Pancreas (tissue), 10 donors: Measurements from ENCODE around the gene KLF5. TPM values are rescaled to one million over a fixed set of nuclear protein-coding genes. Genes with fewer than 3 reads are reported as not detected.
A peak's percentile ranks its signal among the peaks of the same experiment; 100 is the strongest.

Experiments
- ATAC-seq, 4 donors: fragments of 200-7000 bp; cut with Tn5 transposase; one replicate each; pipeline versions ENCODE4 v1.8.0 to v1.9.1; 2020; ENCODE audit warnings: mild to moderate bottlenecking in 4 of 4, moderate library complexity in 4 of 4
- DNase-seq, 6 donors: peaks; one replicate each; pipeline ENCODE4 v3.0.0-alpha.2; 2020
- FAIRE-seq: peaks from 2 replicates; lab custom pipeline; 2012; peaks lifted over from hg19 to GRCh38; lab: Jason Lieb, UNC
- H3K27ac ChIP-seq, 4 donors: fragments of 200-600 bp; sonication (generic); 1 replicate in 3 of 4; 2 replicates in 1 of 4; pipeline versions ENCODE4 v1.5.0 to v1.8.0; 2020
- H3K27me3 ChIP-seq, 4 donors: fragments of 200-600 bp; one replicate each; pipeline ENCODE4 v1.8.0; 2021
- H3K36me3 ChIP-seq, 3 donors: fragments of 200-600 bp; sonication (generic) in 1 of 3; one replicate each; pipeline versions ENCODE4 v1.5.0 to v1.8.0; 2020 to 2021
- H3K4me1 ChIP-seq, 3 donors: fragments of 200-600 bp; one replicate each; pipeline ENCODE4 v1.8.0; 2021
- H3K4me3 ChIP-seq, 4 donors: fragments of 200-600 bp; sonication (generic) in 2 of 4; one replicate each; pipeline versions ENCODE4 v1.5.0 to v1.8.0; 2020 to 2021
- H3K9me3 ChIP-seq, 4 donors: fragments of 200-600 bp; one replicate each; pipeline ENCODE4 v1.8.0; 2021
- CTCF ChIP-seq, 4 donors: fragments of 200-600 bp; sonication (generic) in 3 of 4; IDR thresholded peaks; one replicate each; pipeline versions ENCODE4 v1.5.0 to v1.8.0; 2021; ENCODE audit warnings: antibody characterized with exemption in 4 of 4
- WGBS, 2 donors: extraction: QIAGEN DNeasy Blood & Tissue Kit; methylation state at CpG; one replicate each; pipeline ENCODE4 v1.1.7; 2013; 5-methylcytosine and 5-hydroxymethylcytosine counted together
- intact Hi-C, 3 donors: fragments of 100-400 bp; cut with DNase I; formaldehyde crosslinking; loops; one replicate each; pipeline versions ENCODE4 v1.11.1 to v1.14.2; 2022
- polyA plus RNA-seq, 2 donors: library from polyadenylated mRNA; stranded (reverse); fragments of 200-250 nt; gene quantifications; one replicate each; pipeline ENCODE4 v1.2.3, GENCODE V29; 2013
- total RNA-seq, 6 donors: library from RNA; stranded (reverse); fragmentation: NEBNext Ultra II Directional in 4 of 6; extraction: Animal tissue kit (Norgen Biotek cat#: 25700) in 4 of 6; gene quantifications; one replicate each; pipeline versions ENCODE4 v1.2.1 to v1.2.4, GENCODE V29; 2021 to 2023
- donor health status: healthy with polysubstance abuse.
- donor health status: DM: no; HTN: no; CAD: no; lungs with moderate emphysema.
- donor health status: DM: no; HTN: no; CAD: no.
- donor health status: control.
- donor health status: control.
- donor health status: Bipolar disorder and iron deficiency.
- donor health status: DM: yes; HTN: yes; CAD: no.
- donor health status: DM: no; HTN: no; CAD: no.
- donor health status: DM: no; HTN: no; CAD: no.
- donor health status: DM: yes; HTN: yes; CAD: no.

Gene KLF5
- total and polyA plus RNA-seq, 8 donors, result 3.9 to 18.2 (median 8.1) TPM

DNA sequence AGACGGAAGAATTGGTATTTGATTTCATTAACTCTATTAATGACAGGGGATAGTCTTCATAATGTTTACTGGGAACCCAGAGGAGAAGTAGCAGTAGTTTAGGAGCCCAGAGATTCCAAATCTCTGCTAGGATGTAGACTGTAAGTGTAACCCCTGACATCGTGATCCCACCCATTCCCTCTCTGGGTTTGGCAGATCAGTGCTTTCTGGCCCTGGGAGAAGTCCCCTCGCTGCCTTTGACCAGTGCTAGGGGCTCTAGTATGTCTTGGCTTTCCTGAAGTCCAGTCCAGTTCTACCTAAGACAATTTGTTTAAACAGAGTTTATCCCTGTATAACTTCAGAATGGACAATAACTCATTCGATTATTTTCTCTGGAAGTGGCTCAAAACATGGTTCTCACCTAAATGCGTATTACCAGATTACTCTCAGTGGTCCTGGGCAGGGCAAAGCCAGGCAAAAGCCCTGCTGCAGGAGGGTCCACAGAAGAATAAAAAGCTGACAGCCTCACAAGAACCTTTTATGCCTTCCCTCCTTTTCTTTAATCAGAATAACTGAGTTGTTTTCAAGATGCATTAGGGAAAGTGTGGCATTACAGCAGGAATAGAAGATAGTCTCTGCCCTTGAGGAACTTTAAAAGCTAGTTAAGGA, 11.8 kb downstream of the KLF5 start:
- intact Hi-C loops, result no loop called here
- DNase-seq (no peak), FAIRE-seq (no peak), ATAC-seq (no peak)
- Histone ChIP-seq H3K4me1 (peaks cover 5 to 26% (median 17%) of the 10 kb centered on the region in 3 donors), H3K27ac (no peak overlapping the region), H3K9me3 (no peaks in the 10 kb centered on the region), H3K36me3 (peaks cover 0 to 9% (median 0%) of the 10 kb centered on the region in 3 donors), H3K27me3 (no peaks in the 10 kb centered on the region), H3K4me3 (no peak overlapping the region)
- no peak for TF ChIP-seq CTCF (IDR thresholded peaks at IDR 0.05)
- WGBS, 2 donors, result 90 to 91% methylated on average over 5 of the region's 5 CpGs

DNA sequence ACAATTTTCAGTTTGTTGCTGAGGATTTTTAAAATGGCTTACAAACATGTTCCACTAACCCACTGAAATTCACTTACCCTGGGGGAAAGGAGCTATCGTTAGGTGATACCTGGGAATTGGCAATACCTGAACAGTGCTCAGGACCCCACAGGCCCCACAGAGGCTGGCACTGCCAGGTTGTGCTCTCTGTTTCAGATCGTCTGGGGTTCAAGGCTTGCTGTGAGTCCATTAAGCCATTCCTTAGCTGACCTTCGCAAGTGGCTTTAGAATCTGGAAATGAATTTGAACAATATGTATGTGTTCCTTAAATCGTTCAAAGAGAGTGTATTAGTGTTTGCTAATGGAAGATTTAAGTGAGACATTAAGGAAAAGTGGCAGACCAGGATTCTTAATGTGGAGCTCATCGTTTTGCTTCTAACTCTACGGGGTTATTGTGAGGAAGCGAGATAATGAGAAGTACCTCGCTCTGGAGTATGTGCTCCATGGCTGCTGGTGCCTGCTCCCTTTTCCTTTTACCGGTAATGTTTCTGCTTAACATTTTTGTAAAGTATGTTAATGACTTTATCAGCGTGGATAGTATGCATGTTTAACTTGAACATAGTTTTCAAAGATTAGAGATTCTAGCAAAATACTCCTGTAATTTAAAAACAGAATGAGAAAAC, 13.6 kb downstream of the KLF5 start:
- ATAC-seq (peak in 2 of 4 donors; percentile 16 to 49), FAIRE-seq (no peak), DNase-seq (no peak)
- TF ChIP-seq CTCF (IDR thresholded peaks at IDR 0.05), result no peak
- H3K27ac ChIP-seq, result no peak overlapping the region
- no peaks in the 10 kb centered on the region for H3K9me3 ChIP-seq
- no peak overlapping the region for H3K4me3 ChIP-seq
- H3K27me3 ChIP-seq, result no peaks in the 10 kb centered on the region
- H3K4me1 ChIP-seq, result peaks cover 4 to 14% (median 14%) of the 10 kb centered on the region in 3 donors
- intact Hi-C loops, result no loop called here
- H3K36me3 ChIP-seq, result peaks cover 0 to 12% (median 0%) of the 10 kb centered on the region in 3 donors
- 54 to 60% methylated on average over 10 of the region's 10 CpGs for WGBS, 2 donors

DNA sequence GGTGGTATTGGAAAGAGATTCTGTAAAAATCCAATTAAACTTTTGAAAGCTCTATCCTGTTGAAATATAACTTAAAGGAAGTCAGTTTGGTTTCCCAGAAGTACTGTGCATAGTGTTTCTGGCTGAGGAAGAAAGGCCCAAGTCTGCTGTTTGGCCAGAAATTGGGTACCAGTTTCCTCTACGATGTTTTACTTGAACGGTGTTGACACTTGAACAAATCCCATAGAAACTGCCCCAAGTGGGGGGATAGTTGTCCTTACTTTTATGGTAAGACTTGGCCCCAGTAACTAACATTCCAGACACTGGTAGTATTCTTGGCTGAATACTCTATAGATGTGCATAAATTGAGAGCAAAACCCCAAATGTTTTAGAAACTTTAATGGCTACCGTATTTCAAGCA, 14.2 kb downstream of the KLF5 start:
- no peak for FAIRE-seq
- H3K36me3 ChIP-seq, result peaks cover 0 to 8% (median 0%) of the 10 kb centered on the region in 3 donors
- 75 to 84% methylated on average over 3 of the region's 3 CpGs for WGBS, 2 donors
- no peak for TF ChIP-seq CTCF (IDR thresholded peaks at IDR 0.05)
- no peak for DNase-seq
- intact Hi-C loops, result no loop called here
- H3K27me3 ChIP-seq, result no peaks in the 10 kb centered on the region
- no peak overlapping the region for H3K27ac ChIP-seq
- H3K4me3 ChIP-seq, result no peak overlapping the region
- H3K9me3 ChIP-seq, result no peaks in the 10 kb centered on the region
- ATAC-seq, result no peak
- peaks cover 4 to 14% (median 14%) of the 10 kb centered on the region in 3 donors for H3K4me1 ChIP-seq

GRCh38 chr13:73074014-73074413, 15.2 kb downstream of the KLF5 start:
- no peak for ATAC-seq
- Histone ChIP-seq H3K27ac (no peak overlapping the region), H3K9me3 (no peaks in the 10 kb centered on the region), H3K4me1 (peaks cover 4 to 14% (median 13%) of the 10 kb centered on the region in 3 donors), H3K27me3 (no peaks in the 10 kb centered on the region), H3K4me3 (no peak overlapping the region), H3K36me3 (peaks cover 0 to 8% (median 0%) of the 10 kb centered on the region in 3 donors)
- no peak for DNase-seq
- no peak for TF ChIP-seq CTCF (IDR thresholded peaks at IDR 0.05)
- no peak for FAIRE-seq
- 77 to 81% methylated on average over 2 of the region's 2 CpGs for WGBS, 2 donors
- intact Hi-C loops, result no loop called here

GRCh38 chr13:73074926-73075325, 16.1 kb downstream of the KLF5 start:
- Histone ChIP-seq H3K27ac (no peak overlapping the region), H3K4me1 (peaks cover under 1 to 7% (median 3%) of the 10 kb centered on the region in 3 donors), H3K9me3 (no peaks in the 10 kb centered on the region), H3K4me3 (no peak overlapping the region), H3K36me3 (peaks cover 0 to 8% (median 0%) of the 10 kb centered on the region in 3 donors), H3K27me3 (no peaks in the 10 kb centered on the region)
- no peak for FAIRE-seq
- DNase-seq, result no peak
- ATAC-seq, result no peak
- WGBS, 2 donors, result 100% methylated on average over 1 of the region's 1 CpG
- intact Hi-C loops, result no loop called here
- TF ChIP-seq CTCF (IDR thresholded peaks at IDR 0.05), result no peak
